Omental fat pad (tissue), 4 donors: ENCODE results near the gene ANXA3. TPM values are rescaled to one million over a fixed set of nuclear protein-coding genes. Genes with fewer than 3 reads are reported as not detected.
"Not testable (repeated sequence)": the region's sequence is repeated elsewhere in the genome, so short reads cannot be mapped to it uniquely, and the experiment has no call there.

Experiments used
- ATAC-seq: fragments of 150-250 bp; one replicate; pipeline ENCODE4 v1.9.1; 2016; ENCODE audit warnings: mild to moderate bottlenecking, moderate library complexity; ENCODE audit not compliant: low FRiP score
- DNase-seq: peaks from one replicate; pipeline ENCODE4 v3.0.0-alpha.2; 2019; ENCODE audit warnings: low spot score
- CTCF ChIP-seq, 3 donors: fragments of 450-650 bp; IDR thresholded peaks; one replicate each; pipeline ENCODE4 v1.5.1; 2016 to 2017; ENCODE audit warnings: antibody characterized with exemption in 3 of 3, mild to moderate bottlenecking in 3 of 3, moderate library complexity in 2 of 3
- total RNA-seq, 4 donors: library from RNA; depleted of rRNA; stranded (reverse); fragments of >200 nt; gene quantifications; one replicate each; pipeline ENCODE4 v1.1.0, GENCODE V29; 2016

ANXA3 gene, protein sequence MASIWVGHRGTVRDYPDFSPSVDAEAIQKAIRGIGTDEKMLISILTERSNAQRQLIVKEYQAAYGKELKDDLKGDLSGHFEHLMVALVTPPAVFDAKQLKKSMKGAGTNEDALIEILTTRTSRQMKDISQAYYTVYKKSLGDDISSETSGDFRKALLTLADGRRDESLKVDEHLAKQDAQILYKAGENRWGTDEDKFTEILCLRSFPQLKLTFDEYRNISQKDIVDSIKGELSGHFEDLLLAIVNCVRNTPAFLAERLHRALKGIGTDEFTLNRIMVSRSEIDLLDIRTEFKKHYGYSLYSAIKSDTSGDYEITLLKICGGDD
- 100 to 1,000 TPM in 2 of 4 donors, 10 to 100 TPM in 2; 76.3 to 217 (median 105) TPM for total RNA-seq

DNA sequence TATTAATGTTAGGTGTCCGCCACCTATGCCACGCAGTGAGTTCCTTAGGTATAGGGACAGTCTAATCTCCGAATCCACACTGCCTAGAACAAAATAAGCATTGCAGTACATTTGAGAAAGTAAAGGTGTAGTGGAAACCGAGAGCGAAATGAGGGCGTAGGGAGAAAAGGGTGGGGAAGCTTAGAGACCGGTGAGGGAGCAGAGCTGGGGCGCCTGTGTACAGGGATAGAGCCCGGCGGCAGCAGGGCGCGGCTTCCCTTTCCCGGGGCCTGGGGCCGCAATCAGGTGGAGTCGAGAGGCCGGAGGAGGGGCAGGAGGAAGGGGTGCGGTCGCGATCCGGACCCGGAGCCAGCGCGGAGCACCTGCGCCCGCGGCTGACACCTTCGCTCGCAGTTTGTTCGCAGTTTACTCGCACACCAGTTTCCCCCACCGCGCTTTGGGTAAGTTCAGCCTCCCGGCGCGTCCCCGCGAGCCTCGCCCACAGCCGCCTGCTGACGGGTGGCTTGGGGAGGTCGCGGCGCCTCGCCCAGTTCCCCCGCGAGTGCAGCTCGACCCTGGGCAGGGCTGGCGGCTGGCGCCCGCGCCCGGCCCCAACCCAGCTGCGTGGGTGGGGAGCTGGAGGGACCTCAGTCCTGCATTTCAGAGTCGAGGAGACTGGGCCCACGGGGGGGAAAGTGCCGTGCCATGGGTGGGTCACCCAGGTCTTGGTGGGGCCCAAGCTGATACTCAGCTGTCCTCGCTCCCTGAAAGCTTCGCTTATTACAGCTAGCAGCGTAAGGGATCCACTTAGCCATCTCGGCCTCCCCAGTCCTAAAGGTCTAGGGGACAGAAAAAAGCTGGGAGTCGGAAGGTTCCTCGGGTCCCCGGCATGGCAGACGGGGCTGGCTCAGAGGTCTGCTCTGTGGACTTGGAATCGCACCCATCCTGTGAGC is at the start of gene ANXA3:
Gene ANXA3 (plus strand): TSS at position 351 of the 932 bp plus-strand sequence. CDS start 2,704 bp downstream, outside the sequence.
- peak; percentile 69 for ATAC-seq
- DNase-seq = no peak
- no peak for TF ChIP-seq CTCF (IDR thresholded peaks at IDR 0.05)

DNA sequence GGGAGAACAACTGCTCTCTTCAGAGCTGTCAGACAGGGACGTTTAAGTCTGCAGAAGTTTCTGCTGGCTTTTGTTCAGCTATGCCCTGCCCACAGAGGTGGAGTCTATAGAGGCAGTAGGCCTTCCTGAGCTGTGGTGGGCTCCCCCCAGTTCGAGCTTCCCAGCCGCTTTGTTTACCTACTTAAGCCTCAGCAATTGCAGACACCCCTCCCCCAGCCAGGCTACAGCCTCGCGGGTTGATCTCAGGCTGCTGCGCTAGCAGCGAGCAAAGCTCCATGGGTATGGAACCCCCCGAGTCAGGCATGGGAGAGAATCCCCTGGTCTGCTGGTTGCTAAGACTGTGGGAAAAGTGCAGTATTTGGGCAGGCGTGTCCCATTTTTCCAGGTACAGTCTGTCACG is 45.3 kb upstream of the ANXA3 start:
- ATAC-seq = not testable (repeated sequence)

GRCh38 chr4:78509043-78509442 is 42.5 kb upstream of the ANXA3 start:
- no peak for DNase-seq
- ATAC-seq = no peak
- TF ChIP-seq CTCF (IDR thresholded peaks at IDR 0.05) = no peak

More for the DNA sequence above, 45.3 kb upstream of the ANXA3 start:
- DNase-seq = not testable (repeated sequence)

DNA sequence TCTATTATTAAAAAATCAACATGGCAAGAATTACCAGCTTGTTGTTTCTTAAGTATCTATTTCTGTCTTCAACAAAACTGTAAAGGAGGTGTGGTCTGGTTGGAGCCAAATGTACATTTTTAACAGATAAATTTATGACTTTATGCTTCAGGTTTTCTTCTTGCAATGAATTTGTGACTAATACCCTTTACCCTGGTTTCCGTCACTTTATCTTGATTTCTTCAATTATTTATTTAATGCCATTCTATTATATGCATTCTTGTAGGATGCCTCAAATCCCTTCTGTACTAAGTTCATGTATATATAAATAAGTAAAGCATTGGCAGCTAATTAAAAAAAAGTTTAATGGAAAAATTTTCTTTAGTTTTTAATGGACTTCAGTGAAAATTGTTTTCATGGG is 41.5 kb upstream of the ANXA3 start:
- no peak for ATAC-seq
- no peak for TF ChIP-seq CTCF (IDR thresholded peaks at IDR 0.05)
- DNase-seq = no peak

GRCh38 chr4:78510681-78511080 is 40.9 kb upstream of the ANXA3 start:
- ATAC-seq (no peak), DNase-seq (no peak)
- TF ChIP-seq CTCF (IDR thresholded peaks at IDR 0.05) = no peak

DNA sequence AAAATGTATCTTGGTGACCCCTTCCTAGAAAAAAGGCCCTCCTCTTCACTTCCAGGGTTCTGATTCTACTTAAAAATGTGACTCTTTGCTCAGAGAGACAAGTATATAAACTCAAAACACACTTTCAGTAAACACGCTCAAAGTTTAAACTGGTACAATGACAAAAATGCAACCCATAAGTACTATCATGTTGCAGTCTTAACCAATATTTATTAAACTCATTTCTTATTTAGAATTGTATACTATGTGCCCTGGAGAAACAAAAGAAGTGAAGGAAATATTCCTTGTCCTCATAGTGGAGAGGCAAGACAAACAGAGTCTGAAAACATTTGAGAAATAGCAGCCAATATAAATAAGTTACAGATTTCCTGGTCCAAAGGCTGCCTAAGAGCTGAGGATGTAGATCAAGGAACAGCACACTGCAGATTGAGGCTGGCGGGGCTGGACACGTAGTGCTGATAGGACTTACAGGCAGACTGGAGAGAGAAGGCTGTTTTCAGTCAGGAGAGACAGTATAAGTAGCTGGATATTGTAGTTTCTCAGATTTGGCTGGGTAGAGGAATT is 39.1 kb upstream of the ANXA3 start:
- no peak for DNase-seq
- ATAC-seq = no peak
- TF ChIP-seq CTCF (IDR thresholded peaks at IDR 0.05) = no peak

GRCh38 chr4:78513411-78513975 is 38.1 kb upstream of the ANXA3 start:
- DNase-seq = no peak
- ATAC-seq = no peak
- no peak for TF ChIP-seq CTCF (IDR thresholded peaks at IDR 0.05)
